Left forelimb (tissue), 1 donor: ENCODE results near the gene VASN.

Experiments used
- DNase-seq: peaks from one replicate; pipeline ENCODE4 v3.0.0-alpha.2; 2018; ENCODE audit warnings: low spot score

VASN gene

DNA sequence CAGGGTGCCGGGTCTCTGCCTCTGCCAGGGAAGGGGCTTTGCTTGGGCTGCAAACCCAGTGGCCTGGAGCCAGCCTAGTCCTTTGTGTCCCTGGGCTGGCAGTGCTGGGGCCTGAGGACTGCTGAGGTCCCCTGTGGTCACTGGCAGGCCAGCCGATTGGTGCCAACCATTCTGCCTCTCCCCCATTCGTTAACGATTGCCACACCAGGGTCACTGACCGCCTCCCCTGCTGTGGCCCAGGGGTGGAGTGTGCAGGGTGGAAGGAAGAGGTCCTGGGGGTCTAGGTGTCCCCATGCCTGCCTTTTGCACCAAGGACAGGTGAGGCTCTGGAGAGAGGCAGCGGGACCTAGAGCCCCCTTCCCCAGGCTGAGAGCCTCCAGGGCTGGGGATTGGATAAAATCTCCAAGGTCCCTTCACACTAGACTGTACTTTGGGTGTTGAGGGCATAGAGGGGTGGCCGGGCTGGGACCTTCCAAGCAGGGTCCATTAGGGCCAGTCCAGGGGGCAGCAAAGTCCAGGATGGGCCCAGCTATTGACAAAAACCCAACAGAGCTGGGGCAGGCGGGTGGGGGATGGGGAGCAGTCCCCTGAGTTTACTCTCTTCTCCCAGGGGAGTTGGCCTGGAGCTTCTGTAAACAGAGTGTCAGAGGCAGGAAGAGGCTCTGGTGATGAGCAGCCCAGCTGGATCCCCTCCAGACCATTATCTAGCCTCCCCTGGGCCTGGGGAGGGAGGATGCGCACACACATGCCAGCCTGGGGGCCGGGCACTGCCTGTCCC lies 1.1 kb downstream of the VASN start:
- DNase-seq = no peak

DNA sequence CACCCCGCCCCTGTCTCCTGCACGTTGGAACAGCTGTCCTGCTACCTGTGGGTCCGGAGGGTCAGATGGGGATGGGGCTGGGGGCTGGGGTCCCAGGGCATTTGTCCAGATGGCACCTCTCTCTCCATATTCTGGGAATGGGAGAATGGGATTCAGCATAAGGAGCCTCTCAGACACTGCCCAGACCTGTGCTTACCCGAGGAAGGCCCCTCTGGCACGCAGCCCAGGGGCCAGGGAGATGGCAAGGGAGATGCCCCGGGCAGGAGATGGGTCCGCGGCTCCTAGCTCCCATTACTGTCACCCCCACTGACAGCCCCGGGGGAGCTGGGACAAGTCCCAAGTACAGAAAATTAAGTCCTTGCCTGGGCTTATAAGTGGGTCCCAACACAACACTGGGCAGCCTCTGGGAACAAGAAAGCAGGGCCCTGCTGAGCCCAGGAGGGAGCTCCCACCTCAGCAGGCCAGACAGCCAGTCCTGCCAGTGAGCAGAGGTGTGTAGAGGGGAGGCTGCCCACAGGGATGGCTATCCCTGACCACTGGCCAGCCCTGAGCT lies 1.8 kb downstream of the VASN start:
- DNase-seq = no peak

DNA sequence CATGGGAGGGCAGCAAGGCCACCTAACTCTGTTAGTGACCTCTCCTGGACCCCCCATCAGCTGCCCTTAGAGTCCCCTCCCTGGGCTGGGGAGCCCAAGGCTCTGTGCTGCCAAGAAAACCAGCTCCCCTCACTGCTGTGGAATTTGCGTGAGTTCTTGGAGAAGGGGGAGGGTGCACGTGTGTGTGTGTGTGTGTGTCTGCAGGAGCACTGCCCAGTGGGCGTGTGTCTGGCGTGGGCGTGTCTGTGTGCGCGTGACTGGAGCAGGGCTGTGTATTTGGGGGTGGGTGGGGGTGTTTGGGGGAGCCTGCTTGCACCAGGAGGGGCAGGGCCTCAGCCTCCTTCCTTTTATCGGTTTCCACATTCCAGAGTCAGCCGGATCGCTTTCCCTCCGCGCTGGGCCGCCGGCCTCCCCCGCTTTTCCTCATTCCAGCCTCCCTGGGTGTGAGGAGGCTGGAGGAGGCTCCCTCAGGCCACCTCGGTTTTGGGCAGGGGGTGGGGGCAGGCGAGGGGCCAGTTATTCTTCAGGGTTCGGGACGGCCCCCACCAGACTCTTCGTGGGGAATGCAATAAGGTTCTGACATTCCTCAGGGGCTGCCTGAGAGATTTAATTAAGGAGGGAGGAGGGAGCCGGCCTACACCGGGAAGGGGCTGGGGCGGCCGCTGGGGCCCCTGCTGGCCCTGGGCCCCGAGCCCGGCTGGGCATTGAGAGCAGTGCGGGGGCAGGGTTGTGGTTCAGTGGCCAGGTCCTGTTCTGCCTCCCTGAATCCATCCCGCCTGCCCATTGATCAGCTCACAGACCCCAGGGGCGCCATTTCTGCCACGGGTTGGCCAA lies 2.5 kb downstream of the VASN start:
- peak; percentile 88 for DNase-seq

DNA sequence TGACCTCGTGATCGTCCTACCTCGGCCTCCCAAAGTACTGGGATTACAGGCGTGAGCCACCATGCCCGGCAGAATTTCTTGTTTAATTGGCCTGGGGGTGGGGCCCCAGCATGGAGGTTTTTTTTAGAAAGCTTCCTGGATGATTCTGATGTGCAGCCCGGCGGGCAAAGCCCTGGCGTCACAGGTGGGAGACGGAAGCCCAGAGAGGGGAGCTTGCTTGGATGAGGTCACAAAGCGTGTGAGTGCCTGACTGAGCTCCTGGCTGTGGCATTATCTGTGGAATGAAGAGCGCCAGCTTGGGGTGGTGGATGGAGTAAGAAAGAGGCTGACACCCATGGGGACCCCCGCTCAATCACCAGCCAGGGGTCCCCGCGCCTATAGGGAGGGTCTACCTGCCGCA lies 4.1 kb downstream of the VASN start:
- no peak for DNase-seq

DNA sequence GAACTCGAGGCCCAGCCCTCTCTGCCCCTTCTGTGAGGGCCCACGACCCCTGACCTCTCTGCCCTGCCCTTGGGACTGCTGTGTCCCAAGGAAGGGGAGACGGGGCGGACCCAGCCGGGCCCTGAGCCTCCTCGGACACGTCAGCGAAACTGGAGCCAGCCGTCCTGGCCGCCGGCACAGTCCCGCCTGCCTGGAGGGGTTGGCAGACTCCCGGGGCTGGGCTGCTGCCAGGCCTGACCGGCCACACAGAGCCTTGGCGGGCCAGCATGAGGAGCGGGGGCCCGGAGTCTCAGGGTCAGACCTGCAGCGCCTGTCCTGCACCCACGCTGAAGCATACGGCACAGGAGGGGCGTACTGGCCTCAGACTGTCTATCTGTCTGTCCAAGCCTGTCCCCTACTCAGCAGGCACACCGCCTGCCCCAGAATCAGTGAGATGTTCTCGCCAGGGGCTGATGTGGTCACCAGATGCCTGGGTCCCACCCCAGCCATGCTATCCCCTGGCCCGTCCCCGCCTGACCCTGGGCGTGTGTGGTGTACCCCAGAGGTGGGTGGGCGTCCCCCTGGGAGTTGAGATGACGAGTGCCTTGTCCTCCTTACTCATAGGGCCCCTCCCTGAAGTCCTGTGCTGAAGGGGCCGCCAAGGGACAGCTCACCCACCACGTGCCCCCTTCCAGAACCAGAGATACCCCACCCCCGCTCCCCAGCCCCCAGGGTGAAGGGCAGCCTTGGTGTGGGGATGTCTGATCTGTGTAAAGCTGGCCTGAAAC lies 4.7 kb downstream of the VASN start:
- peak; percentile 90 for DNase-seq

DNA sequence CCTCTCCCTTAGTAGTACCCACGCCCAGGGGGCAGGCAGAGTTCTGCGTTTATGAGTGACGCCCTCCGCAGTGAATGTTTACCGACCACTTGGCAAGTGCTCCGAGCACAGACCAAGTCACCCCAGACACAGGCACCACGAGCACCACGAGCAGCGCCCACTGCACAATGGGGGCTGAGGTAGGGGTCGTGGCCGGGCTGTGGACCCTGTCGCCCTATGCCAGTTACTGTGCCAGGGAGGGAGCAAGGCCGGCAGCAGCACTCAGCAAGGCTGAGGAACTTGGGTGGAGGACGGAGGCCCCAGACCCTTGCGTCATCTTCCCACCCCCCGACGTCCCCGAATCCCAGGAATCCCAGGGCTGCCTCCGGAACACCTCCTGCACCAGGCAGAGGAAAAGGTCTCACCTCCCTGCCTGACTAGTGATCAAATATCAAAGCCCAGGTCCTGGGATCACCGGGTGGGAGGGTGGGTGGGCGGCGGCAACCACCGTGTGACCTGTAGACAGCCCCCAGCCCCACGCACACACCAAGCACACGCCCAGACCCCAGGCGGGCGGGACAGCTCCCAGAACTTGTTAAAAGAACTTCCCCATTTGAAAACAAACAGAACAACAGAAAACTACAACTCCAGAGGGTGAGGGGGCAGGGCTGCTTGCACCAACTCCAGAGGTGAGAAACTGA lies 5.4 kb downstream of the VASN start:
- DNase-seq = no peak

DNA sequence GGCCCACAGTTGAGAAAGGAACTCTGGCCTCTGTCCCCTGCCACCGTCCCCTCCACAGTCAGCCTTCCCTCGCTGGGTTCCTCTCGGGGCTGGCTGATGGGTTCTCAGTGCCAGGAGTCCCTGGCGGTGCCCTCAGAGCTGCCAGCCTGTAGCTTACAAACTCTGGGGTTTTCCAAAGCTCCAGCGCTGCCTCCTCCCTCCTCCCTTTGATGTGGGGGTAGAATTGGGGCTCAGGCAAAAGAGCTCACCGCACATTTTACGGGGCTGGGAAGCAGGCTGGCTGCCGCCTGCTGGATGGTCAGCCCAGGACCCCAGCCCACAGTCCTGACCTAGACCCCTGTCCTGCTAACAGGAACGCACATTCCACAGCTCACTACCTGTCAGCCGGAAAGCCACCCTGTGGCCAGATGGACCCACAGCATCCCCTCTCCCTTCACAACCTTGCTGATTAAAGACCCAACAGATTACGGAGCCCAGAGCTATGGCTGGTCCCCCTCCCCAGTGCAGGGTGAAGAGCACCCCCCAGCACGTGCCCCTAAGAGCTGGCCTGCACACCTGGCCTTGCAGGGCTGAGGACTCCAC lies 6.0 kb downstream of the VASN start:
- DNase-seq = no peak

DNA sequence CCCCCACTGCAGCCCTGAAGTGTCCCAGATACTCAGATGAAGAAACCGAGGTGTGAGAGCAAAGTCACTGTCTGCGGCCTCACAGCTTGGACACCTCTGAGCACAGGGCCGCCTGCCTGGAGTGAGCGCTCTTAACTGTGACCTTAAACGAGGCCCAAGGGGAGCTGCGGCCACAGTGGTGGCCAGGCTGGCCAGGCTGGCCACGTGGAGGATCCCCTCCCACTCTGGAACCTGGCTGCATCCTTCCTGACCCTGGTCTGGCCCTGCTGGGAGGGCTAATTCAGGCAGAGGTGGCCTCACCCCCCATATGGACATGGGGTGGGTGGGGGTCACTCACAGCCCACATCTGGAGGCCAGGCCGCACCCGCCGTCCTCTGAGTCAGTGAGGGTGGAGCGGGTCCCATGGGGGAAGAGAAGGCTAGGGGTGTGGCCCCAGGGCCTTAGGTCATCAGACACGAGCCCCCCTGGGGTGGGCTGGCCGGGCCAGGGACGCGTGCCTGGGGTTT lies 6.6 kb downstream of the VASN start:
- no peak for DNase-seq

DNA sequence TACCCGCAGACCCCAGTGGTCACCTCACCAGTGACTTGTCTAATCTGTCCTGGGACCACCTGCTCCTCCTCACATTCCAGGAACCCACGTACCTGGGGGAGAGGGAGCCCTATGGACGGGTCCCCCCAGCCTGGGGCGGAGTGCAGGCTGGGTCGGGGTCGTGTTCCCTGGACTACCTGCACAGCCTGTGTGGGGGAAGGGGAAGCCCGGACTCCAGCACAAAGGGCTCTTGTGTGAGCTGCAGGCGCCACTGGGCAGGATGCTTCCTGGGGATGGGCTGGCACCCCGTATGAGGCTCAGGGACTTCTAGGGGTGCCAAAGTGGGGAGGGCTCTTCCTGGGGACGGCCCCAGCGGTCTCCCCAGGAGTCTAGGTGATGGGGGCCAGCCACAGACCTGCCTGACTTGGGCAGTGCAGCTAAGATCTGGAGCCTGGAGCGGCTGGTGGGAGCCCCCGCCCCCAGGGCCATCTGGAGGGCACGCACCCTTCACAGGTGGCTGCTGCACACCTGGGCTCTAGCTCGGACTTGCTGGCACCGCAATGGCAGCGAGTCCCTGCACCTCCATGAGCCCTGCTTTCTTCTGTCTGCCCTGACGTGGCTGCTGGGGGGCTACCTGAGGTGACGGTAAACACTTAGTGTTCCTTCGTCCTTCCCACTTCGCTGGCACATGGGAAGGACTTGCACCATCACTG lies 7.5 kb downstream of the VASN start:
- no peak for DNase-seq

DNA sequence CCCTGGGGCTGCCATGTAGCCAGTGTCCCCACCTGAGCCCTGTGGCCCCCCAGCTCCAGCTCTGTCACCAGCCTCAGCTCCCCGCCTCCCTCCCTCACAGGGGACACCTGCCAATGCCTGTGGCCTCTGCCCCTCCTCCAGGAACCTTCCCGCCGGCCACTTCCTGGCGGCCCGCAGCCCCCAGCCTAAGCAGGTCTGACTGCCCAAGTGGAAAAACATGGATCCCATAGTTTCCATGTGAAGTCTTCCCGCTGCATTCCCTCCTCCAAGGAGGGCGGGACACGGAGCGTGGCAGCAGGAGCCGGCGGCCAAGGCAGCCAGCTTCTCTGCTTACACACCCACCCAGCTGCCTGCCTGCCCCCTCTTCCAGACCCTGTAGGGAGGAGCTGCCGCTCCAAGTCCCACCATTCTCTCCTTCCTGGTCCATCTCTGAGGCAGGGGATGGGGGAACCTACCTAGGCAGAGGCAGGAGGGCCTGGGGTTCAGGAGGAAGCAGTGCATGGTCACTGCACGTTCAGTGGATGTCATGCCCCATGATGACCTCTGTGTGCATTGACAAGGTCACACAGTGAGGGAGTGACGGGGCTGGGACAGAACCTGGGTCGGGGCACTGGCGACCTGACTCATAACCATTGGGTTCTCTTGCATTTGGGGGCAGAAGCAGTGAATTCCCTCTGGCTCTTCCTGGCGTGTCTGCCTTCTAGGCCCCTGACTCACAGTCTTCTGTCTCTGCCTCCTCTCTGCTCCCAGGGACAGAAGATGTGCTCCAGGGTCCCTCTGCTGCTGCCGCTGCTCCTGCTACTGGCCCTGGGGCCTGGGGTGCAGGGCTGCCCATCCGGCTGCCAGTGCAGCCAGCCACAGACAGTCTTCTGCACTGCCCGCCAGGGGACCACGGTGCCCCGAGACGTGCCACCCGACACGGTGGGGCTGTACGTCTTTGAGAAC lies 8.7 kb downstream of the VASN start:
- no peak for DNase-seq

DNA sequence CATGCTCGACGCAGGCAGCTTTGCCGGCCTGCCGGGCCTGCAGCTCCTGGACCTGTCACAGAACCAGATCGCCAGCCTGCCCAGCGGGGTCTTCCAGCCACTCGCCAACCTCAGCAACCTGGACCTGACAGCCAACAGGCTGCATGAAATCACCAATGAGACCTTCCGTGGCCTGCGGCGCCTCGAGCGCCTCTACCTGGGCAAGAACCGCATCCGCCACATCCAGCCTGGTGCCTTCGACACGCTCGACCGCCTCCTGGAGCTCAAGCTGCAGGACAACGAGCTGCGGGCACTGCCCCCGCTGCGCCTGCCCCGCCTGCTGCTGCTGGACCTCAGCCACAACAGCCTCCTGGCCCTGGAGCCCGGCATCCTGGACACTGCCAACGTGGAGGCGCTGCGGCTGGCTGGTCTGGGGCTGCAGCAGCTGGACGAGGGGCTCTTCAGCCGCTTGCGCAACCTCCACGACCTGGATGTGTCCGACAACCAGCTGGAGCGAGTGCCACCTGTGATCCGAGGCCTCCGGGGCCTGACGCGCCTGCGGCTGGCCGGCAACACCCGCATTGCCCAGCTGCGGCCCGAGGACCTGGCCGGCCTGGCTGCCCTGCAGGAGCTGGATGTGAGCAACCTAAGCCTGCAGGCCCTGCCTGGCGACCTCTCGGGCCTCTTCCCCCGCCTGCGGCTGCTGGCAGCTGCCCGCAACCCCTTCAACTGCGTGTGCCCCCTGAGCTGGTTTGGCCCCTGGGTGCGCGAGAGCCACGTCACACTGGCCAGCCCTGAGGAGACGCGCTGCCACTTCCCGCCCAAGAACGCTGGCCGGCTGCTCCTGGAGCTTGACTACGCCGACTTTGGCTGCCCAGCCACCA lies 9.7 kb downstream of the VASN start:
- no peak for DNase-seq

DNA sequence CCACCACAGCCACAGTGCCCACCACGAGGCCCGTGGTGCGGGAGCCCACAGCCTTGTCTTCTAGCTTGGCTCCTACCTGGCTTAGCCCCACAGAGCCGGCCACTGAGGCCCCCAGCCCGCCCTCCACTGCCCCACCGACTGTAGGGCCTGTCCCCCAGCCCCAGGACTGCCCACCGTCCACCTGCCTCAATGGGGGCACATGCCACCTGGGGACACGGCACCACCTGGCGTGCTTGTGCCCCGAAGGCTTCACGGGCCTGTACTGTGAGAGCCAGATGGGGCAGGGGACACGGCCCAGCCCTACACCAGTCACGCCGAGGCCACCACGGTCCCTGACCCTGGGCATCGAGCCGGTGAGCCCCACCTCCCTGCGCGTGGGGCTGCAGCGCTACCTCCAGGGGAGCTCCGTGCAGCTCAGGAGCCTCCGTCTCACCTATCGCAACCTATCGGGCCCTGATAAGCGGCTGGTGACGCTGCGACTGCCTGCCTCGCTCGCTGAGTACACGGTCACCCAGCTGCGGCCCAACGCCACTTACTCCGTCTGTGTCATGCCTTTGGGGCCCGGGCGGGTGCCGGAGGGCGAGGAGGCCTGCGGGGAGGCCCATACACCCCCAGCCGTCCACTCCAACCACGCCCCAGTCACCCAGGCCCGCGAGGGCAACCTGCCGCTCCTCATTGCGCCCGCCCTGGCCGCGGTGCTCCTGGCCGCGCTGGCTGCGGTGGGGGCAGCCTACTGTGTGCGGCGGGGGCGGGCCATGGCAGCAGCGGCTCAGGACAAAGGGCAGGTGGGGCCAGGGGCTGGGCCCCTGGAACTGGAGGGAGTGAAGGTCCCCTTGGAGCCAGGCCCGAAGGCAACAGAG lies 10.5 kb downstream of the VASN start:
- DNase-seq = no peak

DNA sequence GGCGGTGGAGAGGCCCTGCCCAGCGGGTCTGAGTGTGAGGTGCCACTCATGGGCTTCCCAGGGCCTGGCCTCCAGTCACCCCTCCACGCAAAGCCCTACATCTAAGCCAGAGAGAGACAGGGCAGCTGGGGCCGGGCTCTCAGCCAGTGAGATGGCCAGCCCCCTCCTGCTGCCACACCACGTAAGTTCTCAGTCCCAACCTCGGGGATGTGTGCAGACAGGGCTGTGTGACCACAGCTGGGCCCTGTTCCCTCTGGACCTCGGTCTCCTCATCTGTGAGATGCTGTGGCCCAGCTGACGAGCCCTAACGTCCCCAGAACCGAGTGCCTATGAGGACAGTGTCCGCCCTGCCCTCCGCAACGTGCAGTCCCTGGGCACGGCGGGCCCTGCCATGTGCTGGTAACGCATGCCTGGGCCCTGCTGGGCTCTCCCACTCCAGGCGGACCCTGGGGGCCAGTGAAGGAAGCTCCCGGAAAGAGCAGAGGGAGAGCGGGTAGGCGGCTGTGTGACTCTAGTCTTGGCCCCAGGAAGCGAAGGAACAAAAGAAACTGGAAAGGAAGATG lies 11.2 kb downstream of the VASN start:
- no peak for DNase-seq

DNA sequence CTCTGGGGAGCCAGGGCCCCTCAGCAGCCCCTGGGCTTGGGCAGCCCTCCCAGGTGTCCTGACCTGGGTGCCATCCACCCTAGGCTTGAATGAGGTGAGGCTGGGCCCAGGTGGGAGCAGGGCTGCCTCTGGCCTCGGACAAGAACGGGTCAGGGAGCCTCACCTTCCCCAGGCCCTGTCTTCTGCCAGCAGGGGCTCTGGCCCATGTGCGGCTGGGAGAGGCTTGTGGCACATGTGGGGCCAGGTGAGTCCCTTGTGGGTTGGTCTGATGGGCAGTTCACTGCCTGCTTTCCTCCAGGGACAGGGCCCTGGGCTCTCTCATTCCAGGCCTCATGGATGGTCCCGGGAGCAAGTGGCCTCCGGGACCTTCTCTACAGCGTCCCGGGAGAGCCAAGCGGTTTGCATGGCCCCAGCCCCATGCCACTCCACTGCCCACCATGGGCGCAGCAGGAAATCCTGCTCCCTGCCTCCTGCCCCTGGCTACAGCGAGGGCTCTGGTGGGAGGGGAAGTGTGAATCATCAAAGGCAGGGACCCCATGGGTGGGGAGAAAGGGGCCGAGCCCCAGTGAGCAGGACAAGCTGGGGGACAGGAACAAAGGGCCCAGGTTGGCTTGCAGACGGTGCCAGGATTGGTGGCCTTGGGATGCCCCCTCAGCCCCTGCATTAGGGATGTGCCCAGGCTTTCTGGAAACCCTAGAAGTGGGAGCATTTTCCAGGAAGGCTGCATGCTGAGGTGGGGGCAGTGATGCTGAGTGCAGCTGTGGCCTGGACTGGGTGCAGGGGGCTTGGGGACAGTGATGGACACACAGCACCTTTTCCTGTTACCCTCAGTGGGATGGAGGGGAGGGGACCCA lies 12.2 kb downstream of the VASN start:
- no peak for DNase-seq

DNA sequence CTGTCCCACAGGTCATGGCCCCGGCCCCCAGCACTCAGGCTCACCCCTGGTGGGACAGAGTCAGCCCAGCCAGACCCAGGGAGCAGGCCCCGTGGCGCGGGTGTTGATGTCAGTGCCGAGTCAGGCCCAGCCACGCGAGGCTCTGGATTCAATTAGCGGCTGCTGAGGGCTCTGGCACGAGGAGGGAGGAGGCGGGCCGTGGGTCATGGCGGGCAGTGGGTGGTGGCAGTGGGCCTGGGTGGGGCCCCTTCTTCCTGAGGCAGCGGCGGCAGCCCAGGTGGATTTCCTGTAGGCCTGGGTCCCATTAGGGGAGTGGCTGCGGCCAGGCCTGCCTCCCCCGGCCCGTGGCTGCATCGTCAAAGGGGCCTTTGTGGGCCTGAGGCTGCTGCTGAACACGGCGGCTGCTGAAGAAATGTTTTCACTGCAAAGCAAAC lies 12.9 kb downstream of the VASN start:
- DNase-seq = no peak
